Amniotic stem cell (primary cell): Measurements from ENCODE around the gene EXOC2.
"Not testable (repeated sequence)": the region's sequence is repeated elsewhere in the genome, so short reads cannot be mapped to it uniquely, and the experiment has no call there.

Experiments
- DNase-seq: peaks from one replicate; lab custom pipeline; 2025; lab: John Stamatoyannopoulos, UW

EXOC2 gene

DNA sequence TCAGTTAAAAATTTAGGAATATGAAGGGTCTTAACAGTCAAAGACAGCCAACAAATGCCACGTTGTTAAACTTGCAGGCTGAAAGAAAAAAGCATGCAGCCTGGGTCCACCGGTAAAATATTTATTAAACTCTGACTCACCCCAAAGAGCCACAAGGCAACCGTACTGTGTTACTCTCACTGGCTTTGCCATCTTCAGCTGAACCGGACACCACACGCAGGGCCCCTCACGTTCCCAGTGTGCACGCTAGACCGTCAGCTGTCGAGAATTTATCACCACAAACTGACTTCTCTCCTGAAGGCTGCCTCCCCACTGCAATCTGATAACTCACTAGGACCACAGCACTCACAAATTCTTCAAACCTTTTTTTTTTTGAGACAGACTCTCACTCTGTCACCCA is 66.7 kb downstream of the EXOC2 start:
- DNase-seq = no peak

DNA sequence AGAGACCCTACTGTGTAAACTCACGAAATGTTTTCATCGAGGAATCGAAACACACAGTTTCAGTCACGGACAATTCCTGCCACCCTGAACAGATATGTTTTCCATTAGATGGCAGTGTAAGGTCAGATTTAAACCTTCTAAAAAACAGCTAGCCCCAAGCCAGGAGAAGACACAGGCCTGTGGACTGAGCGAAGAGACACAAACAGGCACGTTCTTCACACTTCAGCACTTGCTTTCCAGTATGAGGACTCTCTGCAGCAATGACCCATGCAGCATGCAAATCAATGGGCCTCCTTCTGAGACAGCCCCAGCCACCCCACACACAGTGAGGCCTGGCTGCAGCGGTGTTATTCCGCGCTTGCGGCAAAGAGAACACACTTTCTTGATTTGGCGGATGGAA is 68.0 kb downstream of the EXOC2 start:
- no peak for DNase-seq

DNA sequence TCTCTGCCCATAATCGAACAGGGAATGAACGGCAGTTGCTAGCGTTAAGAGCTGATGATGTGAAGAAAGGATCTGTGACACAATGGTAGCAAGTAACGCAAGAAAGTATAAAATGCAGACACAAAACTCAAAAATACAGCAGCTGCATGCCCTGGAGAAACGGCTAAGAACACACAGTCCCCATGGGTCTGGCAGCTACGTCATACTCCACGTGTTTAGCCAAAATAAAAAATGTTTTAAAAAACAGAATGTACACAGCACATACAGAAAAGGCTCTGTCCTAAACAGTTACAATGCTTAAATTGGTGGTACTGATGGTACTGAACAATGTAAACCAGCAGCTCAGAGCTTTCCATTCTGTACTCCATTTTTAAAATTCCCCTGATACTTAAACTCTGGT is 70.5 kb downstream of the EXOC2 start:
- no peak for DNase-seq

DNA sequence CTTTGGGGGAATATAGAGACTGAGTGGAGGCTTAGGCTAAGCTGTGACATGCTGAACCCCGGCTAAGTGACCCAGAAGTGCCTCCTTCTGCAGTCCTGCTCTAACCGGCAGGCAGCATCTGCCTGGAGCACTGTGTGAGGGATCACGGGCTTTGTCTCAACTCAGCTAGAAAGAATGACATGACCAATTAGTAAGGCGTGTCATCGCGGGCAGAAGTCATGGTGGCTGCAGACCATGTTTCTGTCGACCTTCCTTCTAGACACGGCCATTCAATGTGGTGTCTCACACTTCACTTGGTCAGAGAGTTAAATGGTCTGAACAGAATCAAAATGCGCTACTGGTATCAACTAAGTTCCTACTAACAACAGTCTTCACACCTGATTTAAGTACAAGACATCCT is 71.0 kb downstream of the EXOC2 start:
- no peak for DNase-seq

DNA sequence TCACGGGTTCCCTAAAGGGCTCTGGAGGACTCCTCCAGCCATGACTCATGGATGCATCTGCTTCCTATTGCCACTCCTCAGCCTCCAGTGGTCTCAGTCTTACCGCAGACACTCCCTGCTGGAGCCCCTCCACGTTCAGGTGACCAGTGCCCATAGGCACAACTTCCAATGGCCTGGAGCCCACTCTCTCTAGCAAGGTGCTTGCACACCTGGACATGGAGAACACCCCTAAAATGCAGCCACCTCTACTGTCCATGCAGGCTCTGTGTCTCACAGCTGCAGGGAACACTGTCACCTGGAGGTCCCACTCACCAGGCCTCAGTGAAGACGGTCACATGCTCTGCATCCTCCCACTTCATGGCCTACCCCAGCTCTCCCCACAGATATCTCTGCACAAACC is 72.0 kb downstream of the EXOC2 start:
- no peak for DNase-seq

DNA sequence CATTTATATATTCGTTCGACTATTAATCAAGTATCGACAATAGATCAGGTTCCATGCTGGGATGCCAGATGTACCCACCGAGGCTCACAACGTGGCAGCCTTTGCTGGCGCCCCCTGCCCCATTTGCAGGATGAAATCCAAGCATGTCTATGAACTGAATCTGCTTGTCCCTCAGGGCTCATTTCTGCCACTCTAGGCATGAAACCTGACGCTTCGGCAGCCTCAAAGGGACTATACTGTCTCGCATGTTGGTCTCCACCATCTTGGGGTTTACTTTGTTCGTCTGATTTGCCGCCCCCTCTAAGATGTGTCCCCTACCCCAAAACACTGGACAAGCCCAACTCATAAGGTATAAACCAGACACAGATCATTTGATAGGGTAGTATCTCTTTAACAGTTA is 72.8 kb downstream of the EXOC2 start:
- DNase-seq = no peak

DNA sequence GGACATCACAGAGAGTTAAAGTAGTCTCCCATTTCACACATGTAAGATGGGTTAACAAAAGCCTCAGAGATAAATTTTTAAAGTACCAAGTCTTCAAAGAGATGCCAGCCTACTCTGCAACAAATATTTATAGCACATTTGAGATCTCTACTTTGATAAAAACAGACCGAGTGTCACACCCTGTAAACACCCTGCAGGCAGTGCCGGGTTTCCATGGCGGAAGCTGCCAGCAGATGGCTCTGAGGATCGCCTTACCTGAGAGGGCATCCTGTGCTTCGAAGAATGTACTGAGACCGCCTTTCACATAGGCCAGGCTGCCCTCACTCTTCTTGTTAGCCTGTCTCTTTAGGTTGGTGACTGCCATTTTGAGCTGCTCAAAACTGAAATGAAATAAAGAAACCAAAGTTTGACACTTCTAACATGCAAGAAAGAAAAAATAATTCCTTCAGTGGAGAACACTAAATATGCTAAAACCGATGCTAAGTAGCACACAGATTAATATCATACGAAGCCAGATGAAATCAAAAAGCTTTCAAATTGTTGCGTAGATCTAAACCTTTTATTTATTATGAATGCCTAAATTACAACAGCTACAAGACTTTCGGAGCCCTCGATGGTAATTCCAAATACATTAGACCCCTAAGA is 75.4 kb downstream of the EXOC2 start:
- DNase-seq = no peak

DNA sequence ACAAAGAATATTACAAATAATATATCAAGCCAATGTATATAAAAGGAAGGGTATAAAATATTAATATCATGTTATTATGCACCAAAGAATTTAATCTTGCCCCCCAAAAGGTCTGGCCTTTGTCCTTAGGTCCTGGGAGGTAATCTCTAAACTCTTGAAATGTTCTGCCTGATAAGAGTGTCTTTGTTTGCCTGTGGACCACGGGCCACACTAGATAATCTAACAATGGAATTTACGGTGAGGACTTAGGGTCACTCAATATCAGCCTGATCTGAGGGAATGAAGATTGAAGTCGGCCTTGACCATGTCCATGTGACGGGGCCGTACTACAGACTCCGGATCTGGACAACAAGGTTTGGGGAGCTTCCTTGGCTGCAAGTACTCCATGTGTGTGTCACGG is 79.0 kb downstream of the EXOC2 start:
- no peak for DNase-seq

DNA sequence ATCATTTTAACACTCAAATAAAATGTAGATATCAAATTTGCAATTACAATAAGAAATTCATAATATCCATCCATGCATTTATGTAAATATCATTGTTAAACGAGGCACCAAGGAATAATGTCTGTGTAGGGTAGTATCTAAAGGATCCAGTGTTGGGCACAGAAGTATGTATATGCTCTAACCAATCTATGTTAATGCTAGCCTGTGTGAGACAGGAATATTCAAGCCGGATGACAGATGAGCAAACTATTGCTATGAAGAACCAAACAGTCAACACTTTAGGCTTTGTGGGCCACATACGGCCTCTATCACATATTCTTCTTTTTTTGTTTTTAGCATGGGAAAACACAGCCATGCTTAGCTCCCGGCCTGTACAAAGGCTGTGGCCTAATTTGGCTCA is 81.0 kb downstream of the EXOC2 start:
- DNase-seq = no peak

DNA sequence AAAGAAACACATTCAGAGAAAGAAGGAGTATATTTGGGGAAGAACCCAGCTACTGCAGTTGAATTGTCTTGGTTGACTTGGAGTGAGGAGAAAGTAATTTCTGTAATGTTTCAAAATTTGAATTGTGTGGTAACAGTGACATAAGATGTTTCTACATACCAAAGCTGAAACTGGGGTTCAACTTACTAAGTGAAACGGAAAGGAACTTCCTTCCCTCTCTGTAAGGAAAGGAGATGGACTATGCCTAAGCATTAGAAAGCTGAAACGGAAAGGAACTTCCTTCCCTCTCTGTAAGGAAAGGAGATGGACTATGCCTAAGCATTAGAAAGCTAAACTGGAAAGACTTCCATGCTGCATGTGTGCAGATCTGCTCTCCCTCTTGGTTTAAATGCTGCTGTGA is 82.1 kb downstream of the EXOC2 start:
- no peak for DNase-seq

DNA sequence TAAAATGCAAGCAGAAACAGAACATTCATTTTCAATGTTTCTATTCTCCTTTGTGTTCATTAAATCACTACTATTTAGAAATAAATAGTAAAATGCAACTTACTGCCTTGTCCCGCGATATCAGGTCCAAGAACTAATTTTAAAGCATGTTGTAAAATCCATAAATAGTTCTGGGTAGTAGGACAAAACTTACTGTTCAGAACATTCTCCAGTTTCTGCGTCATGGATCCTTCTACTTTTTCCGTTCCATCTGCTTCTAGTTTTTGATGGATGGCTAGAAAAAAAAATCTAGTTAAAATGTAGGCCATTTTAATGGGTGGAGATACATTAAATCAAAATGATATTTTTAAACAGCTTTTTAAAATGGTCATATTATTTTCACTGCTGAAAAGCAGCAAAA is 83.0 kb downstream of the EXOC2 start:
- no peak for DNase-seq

DNA sequence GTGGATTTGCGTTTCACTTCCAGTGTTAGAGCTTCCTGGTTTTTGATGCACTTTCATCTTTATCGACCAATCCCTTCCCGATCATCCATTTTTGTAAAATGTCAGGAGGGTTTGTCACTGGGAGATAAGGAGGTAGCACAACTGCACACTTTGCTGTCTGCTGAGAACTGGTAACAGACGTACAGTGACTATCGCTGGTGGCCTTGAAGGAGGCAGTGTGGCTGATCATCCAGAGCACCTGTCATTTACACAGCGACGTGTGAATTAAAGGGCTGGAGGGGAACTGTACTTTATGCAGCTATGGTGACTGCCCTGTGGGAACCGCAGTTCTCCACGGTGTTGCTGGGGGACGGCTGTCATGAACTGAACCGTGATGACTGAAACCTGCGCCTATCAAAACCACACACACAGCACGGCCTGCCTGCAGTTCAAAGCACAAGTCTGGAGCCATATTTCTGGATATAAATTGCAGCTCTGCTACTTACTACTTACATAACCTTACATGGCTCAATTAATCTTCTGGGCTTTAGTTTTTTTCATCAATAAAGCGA is 86.0 kb downstream of the EXOC2 start:
- no peak for DNase-seq

DNA sequence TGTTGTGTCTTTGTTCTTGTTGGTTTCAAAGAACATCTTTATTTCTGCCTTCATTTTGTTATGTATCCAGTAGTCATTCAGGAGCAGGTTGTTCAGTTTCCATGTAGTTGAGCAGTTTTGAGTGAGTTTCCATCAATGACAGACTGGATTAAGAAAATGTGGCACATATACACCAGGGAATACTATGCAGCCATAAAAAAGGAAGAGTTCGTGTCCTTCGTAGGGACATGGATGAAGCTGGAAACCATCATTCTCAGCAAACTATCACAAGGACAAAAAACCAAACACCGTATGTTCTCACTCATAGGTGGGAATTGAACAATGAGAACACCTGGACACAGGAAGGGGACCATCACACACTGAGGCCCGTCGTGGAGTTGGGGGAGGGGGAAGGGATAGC is 87.0 kb downstream of the EXOC2 start:
- not testable (repeated sequence) for DNase-seq

DNA sequence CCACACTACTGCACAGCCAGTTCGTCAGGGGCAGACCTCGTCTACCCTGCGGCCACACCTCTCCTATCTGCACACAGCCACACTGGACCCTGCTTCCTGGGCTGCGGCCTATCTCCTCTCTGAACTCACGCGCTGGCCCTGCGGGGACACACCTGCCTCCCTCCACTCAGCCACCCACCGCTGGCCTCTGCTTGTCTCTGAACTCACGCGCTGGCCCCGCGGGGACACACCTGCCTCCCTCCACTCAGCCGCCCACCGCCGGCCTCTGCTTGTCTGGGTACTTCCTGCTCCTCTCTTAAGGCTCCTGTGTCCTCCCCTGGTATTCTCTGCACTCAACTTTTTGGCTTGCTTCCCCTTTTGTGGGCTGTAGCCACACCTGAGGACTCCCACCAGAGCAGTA is 88.4 kb downstream of the EXOC2 start:
- DNase-seq = no peak

DNA sequence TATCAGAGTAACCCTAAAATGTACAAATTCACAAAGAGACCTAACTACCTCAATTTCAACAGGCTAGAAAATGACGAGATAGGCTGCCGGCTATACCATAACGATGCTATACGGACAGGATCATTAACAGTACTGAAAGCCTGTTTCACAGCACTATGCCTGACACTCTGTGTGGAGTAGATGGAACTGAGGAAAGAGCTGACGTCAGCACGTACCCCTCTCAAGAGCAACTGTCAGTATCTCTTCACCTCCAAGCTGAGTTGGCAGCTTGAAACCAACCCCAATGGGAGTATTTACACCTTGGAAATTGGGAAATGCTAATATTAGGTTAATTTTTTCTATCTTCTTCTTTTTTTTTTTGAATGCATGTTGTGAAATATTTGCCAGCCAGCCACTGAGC is 89.7 kb downstream of the EXOC2 start:
- no peak for DNase-seq

DNA sequence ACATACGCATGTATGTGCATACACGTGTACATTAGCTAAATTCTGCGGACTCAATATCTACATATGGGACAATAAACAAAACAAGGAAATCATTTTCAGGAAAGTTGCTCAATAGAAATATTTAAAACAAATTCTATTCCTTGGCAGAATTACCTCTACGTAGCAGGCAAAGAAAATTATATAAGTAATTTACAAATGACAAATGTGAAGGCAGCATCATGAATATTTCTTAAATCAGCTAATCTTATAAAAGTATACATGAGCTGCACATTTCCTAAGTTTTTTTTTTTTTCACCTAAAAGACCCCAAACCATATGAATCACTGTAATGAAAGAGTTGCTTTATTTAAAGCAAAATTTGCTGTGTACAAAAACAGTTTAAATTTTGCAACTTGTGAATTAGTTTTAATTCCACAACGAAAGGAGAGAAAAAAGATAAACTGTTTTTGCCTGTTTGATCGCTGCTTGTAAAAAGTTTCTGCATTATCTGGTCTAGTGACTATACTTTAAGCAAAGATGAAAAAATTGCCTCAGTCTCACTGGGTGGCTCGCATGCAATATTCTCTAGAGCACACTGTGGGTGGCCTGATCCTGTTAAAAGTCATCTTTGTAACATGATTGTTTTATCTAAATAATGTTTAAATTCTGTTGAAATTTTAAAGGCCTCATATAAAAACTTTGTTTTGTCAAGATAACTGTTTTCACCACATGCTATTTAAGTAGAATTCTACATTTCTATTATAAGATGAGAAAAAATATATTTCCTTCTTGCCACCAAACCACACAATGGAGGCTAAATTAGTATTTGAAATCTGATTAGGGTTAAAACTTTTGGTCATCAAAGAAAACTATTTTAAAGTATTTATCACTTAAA is 93.1 kb downstream of the EXOC2 start:
- DNase-seq = no peak

DNA sequence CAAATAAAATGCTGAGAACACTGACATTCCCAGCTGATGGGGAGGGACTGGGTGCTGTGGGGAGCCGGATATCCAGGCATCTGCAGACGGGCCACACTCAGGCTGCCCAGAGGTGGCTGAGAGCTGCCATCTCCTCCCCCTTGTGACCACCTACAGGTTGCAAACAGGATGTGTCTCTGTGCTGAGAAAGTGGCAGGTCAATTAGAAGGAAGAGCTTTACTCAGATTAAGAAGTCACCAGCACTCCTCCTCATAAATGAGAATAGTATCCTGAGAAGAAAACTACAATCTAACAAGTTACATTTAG is 99.1 kb downstream of the EXOC2 start:
- DNase-seq = no peak

DNA sequence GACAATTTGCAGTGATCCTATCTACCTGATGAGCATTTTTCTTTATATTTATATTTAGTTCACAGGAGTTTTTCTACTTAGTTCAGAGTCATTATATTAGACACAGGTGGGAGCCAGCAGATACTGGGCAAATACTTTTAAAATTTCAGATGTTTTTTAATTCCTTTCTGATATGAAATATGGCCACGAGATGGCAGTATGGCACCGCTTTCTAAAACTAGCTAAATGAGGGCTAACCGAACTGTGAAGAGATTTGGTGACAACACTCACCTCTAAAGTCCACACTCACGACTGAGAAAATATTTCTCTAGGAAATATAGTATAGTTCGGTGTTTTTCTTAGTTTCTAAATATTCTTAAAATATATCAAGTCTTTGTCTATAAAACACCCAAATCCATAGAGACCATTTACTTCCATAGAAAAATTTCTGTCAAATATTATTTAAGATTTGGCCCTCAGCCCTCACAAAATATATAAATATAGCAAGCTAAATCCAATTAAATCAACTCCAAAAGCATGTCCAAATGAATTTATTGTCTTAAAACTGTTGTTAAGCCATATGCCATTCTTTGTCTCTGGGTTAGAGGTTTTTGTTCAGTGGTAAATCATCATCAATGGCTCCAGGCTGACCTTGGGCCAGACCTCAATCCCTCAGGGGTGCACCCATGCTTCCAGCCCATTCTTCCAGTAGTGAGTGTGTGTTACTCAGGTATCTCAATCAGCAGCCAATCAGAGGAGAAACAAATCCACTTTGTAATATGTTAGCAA is 99.6 kb downstream of the EXOC2 start:
- DNase-seq = peak; percentile 32

DNA sequence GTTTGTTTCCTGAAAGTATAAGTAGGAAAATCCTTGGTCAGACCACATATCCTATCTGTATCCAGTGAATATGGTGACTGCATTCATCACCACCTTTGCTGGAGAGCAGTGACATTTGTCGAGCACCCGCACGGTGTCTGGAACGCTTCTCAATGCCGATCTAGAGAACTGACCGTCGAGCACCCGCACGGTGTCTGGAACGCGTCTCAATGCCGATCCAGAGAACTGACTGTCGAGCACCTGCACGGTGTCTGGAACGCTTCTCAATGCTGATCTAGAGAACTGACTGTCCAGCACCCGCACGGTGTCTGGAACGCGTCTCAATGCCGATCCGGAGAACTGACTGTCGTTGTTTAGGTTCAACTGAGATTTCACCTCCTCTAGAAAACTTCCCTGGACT is 103.8 kb downstream of the EXOC2 start:
- DNase-seq = no peak

DNA sequence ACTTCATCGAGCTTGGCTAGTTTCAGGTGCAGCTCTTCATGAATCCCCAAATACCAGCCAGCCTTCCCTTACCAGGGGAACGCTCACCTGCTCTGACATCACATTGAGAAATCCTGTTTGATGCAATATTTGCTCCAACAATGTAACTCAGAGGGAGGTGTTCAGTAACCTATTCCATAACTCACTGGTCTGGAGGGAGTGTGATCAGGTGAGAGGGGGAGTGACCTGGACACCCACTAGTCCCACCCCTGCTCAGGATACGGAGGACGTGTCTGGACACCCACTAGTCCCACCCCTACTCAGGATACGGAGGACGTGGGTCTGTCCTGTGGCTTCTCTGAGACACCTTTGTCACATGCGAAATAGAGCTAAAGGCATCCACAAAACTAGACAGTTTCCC is 106.4 kb downstream of the EXOC2 start:
- no peak for DNase-seq

DNA sequence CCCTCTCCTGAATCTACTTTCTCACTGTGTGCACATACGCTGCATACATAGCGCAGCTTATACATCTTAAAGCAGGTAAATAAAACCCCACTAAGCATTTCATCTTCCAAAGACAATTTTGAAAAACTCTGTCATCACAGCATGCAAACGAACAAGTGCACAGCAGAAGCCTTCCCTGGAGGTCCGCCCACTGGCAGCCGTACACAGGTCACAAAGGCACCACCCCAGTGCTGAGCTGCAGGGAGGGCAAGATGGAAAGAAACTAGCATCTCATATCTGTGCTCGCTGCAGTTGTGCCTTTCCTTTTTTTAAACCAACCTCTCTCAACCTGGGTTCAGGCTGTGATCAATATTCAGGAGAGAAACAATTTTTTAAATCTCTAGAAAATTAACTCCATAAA is 109.3 kb downstream of the EXOC2 start:
- no peak for DNase-seq

DNA sequence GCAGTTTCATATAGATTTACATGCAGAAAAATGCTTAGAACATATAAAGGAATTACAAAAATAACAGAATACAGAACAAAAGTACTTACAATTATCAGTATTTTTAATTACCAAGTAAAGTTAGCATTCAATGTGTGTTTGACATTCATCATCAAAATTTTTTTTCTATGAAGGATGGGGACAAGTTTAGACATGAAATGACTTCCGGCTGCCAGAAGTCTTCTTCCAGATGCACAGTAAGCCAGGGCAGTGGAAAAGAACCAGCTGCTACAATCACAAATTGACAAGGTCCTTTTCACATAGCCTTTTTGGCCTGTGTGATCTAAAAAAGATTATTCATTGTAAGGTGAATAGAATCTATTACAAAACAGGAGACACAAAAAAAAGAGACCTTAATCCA is 109.8 kb downstream of the EXOC2 start:
- DNase-seq = no peak

DNA sequence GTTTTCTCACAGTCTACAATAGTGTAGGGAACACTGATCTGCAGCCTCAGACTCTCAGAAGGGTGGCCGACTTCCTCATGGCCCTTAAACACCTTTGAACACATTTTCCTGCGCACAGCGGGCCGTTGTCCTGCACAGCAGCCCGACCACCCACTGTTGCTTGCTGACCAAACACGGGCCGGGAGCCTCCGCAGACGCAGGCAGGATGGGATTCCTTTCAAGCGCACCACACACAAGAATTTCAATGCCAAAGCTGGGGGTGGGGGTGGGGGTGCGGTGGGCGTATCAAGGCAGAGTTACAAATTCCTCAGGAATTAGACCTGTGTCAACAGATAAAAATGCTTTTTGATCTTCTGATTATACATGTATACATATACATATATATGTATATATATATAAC is 110.6 kb downstream of the EXOC2 start:
- no peak for DNase-seq
